ENCODE data around the gene RAB40AL.
"Not testable (repeated sequence)": the region's sequence is repeated elsewhere in the genome, so short reads cannot be mapped to it uniquely, and the experiment has no call there.

The RAB40AL gene

GRCh38 chrX:102936972-102937371, at the start of gene RAB40AL:
TSS of gene RAB40AL (plus strand) at chrX:102937272. CDS start at chrX:102937319, 47 bp downstream.
- not testable (repeated sequence) for H3K9me3 ChIP-seq (ENCODE audit: control insufficient read depth, insufficient read depth, low read length); H3K4me3 ChIP-seq (ENCODE audit: low read length); H3K36me3 ChIP-seq (ENCODE audit: control insufficient read depth, low read length); H3K4me1 ChIP-seq (ENCODE audit: control insufficient read depth, low read length); H3K27me3 ChIP-seq (ENCODE audit: control insufficient read depth, low read length); H3K79me2 ChIP-seq (ENCODE audit: control insufficient read depth, low read length); H3K4me2 ChIP-seq (ENCODE audit: low read length); H3K9me2 ChIP-seq (replicated peaks; ENCODE audit: control insufficient read depth, low read length); H4K20me1 ChIP-seq (ENCODE audit: control insufficient read depth, insufficient read depth, low read depth, low read length); H3F3A ChIP-seq (ENCODE audit: control insufficient read depth, insufficient read depth); H3K27ac ChIP-seq (ENCODE audit: low read depth, low read length)

- Histone ChIP-seq H3K79me2 (ENCODE audit: control insufficient read depth, low read length) (no peaks in the 10 kb centered on the region), H3K27ac (ENCODE audit: low read depth, low read length) (no peak overlapping the region), H3K27me3 (ENCODE audit: control insufficient read depth, low read length) (no peaks in the 10 kb centered on the region), H3K36me3 (ENCODE audit: control insufficient read depth, low read length) (no peaks in the 10 kb centered on the region), H3K4me1 (ENCODE audit: control insufficient read depth, low read length) (no peaks in the 10 kb centered on the region), H3K9me2 (replicated peaks; ENCODE audit: control insufficient read depth, low read length) (no peaks in the 10 kb centered on the region), H3K4me2 (ENCODE audit: low read length) (no peak overlapping the region), H3F3A (ENCODE audit: control insufficient read depth, insufficient read depth) (no peaks in the 10 kb centered on the region), H3K4me3 (ENCODE audit: low read length) (no peak overlapping the region), H3K9me3 (ENCODE audit: control insufficient read depth, insufficient read depth, low read length) (no peaks in the 10 kb centered on the region), H4K20me1 (ENCODE audit: control insufficient read depth, insufficient read depth, low read depth, low read length) (no peaks in the 10 kb centered on the region)
- TF ChIP-seq EZH2phosphoT487 (IDR thresholded peaks at IDR 0.05; ENCODE audit: borderline replicate concordance, low read length) = no peak
- no peak for TF ChIP-seq CTCF (IDR thresholded peaks at IDR 0.05; ENCODE audit: low read depth, low read length, poor library complexity, severe bottlenecking)
These were observed 49.4 kb upstream of the RAB40AL start for GRCh38 chrX:102887687-102888086.

- H3K9me2 ChIP-seq (replicated peaks; ENCODE audit: control insufficient read depth, low read length) = no peaks in the 10 kb centered on the region
- no peaks in the 10 kb centered on the region for H3F3A ChIP-seq (ENCODE audit: control insufficient read depth, insufficient read depth)
- no peak overlapping the region for H3K4me2 ChIP-seq (ENCODE audit: low read length)
- no peak overlapping the region for H3K4me3 ChIP-seq (ENCODE audit: low read length)
- H3K9me3 ChIP-seq (ENCODE audit: control insufficient read depth, insufficient read depth, low read length) = no peaks in the 10 kb centered on the region
- no peaks in the 10 kb centered on the region for H3K79me2 ChIP-seq (ENCODE audit: control insufficient read depth, low read length)
- no peaks in the 10 kb centered on the region for H3K4me1 ChIP-seq (ENCODE audit: control insufficient read depth, low read length)
- no peak for TF ChIP-seq CTCF (IDR thresholded peaks at IDR 0.05; ENCODE audit: low read depth, low read length, poor library complexity, severe bottlenecking)
- TF ChIP-seq EZH2phosphoT487 (IDR thresholded peaks at IDR 0.05; ENCODE audit: borderline replicate concordance, low read length) = no peak
- no peaks in the 10 kb centered on the region for H4K20me1 ChIP-seq (ENCODE audit: control insufficient read depth, insufficient read depth, low read depth, low read length)
- H3K36me3 ChIP-seq (ENCODE audit: control insufficient read depth, low read length) = no peaks in the 10 kb centered on the region
- no peak overlapping the region for H3K27ac ChIP-seq (ENCODE audit: low read depth, low read length)
- no peaks in the 10 kb centered on the region for H3K27me3 ChIP-seq (ENCODE audit: control insufficient read depth, low read length)
These were observed 45.0 kb upstream of the RAB40AL start for GRCh38 chrX:102892103-102892502.

GRCh38 chrX:102899940-102900916, 36.8 kb upstream of the RAB40AL start:
- Histone ChIP-seq H4K20me1 (ENCODE audit: control insufficient read depth, insufficient read depth, low read depth, low read length) (no peaks in the 10 kb centered on the region), H3K9me2 (replicated peaks; ENCODE audit: control insufficient read depth, low read length) (no peaks in the 10 kb centered on the region), H3K79me2 (ENCODE audit: control insufficient read depth, low read length) (no peaks in the 10 kb centered on the region), H3K4me3 (ENCODE audit: low read length) (peak overlapping the region; percentile 37; the same call in 1 of the 2 replicates), H3K4me2 (ENCODE audit: low read length) (peak overlapping the region; percentile 57), H3F3A (ENCODE audit: control insufficient read depth, insufficient read depth) (no peaks in the 10 kb centered on the region), H3K27ac (ENCODE audit: low read depth, low read length) (no peak overlapping the region), H3K36me3 (ENCODE audit: control insufficient read depth, low read length) (no peaks in the 10 kb centered on the region), H3K4me1 (ENCODE audit: control insufficient read depth, low read length) (peaks cover 5% of the 10 kb centered on the region), H3K27me3 (ENCODE audit: control insufficient read depth, low read length) (no peaks in the 10 kb centered on the region), H3K9me3 (ENCODE audit: control insufficient read depth, insufficient read depth, low read length) (no peaks in the 10 kb centered on the region)
- TF ChIP-seq CTCF (IDR thresholded peaks at IDR 0.05; ENCODE audit: low read depth, low read length, poor library complexity, severe bottlenecking) (peak; percentile 63), EZH2phosphoT487 (IDR thresholded peaks at IDR 0.05; ENCODE audit: borderline replicate concordance, low read length) (no peak)

Data from DOHH2 (cell line).